GM19463 (cell line): ENCODE data around the gene TIPIN.
"Not testable (repeated sequence)": the region's sequence is repeated elsewhere in the genome, so short reads cannot be mapped to it uniquely, and the experiment has no call there.

Experiments
- ATAC-seq: cut with Tn5 transposase; IDR thresholded peaks from one replicate; pipeline ENCODE4 v1.9.1; 2021; ENCODE audit warnings: mild to moderate bottlenecking, moderate library complexity; ENCODE audit not compliant: unreplicated experiment

TIPIN gene

GRCh38 chr15:66386204-66387123, 30.0 kb upstream of the TIPIN start, which contains the start of gene MAP2K1:
Gene MAP2K1 (plus strand): TSS chr15:66386912. CDS start chr15:66387348, 436 bp downstream.
- ATAC-seq: peak; percentile 82

GRCh38 chr15:66381376-66381775, 24.9 kb upstream of the TIPIN start:
- not testable (repeated sequence) for ATAC-seq

- ATAC-seq: no peak
Measured at GRCh38 chr15:66378814-66379430, 22.4 kb upstream of the TIPIN start.

GRCh38 chr15:66374179-66374578, 17.7 kb upstream of the TIPIN start:
- ATAC-seq: no peak

- no peak for ATAC-seq
Measured at GRCh38 chr15:66369773-66370651, 13.5 kb upstream of the TIPIN start.

- no peak for ATAC-seq
Measured at GRCh38 chr15:66364944-66365528, 8.6 kb upstream of the TIPIN start.

- no peak for ATAC-seq
Measured at GRCh38 chr15:66362776-66363175, 6.3 kb upstream of the TIPIN start.

GRCh38 chr15:66361745-66362460, 5.4 kb upstream of the TIPIN start:
- not testable (repeated sequence) for ATAC-seq

- ATAC-seq: no peak
Measured at GRCh38 chr15:66359740-66360139, 3.3 kb upstream of the TIPIN start.

- ATAC-seq: no peak
Measured at GRCh38 chr15:66356077-66356358, 467 bp downstream of the TIPIN start.

GRCh38 chr15:66348530-66348929, 8.0 kb downstream of the TIPIN start:
- ATAC-seq: not testable (repeated sequence)

- ATAC-seq: no peak
Measured at GRCh38 chr15:66328771-66329170, 27.7 kb downstream of the TIPIN start.

- ATAC-seq: no peak
Measured at GRCh38 chr15:66327736-66328135, 28.7 kb downstream of the TIPIN start.

GRCh38 chr15:66326051-66326450, 30.4 kb downstream of the TIPIN start:
- ATAC-seq: no peak

- ATAC-seq: no peak
Measured at GRCh38 chr15:66323312-66323928, 33.1 kb downstream of the TIPIN start.

- no peak for ATAC-seq
Measured at GRCh38 chr15:66312144-66312543, 44.3 kb downstream of the TIPIN start.

- ATAC-seq: no peak
Measured at GRCh38 chr15:66310786-66311185, 45.7 kb downstream of the TIPIN start.

GRCh38 chr15:66309828-66310227, 46.7 kb downstream of the TIPIN start:
- no peak for ATAC-seq

GRCh38 chr15:66308531-66308930, 48.0 kb downstream of the TIPIN start:
- ATAC-seq: no peak

- no peak for ATAC-seq
Measured at GRCh38 chr15:66306381-66306780, 50.1 kb downstream of the TIPIN start.
